GM12878 (cell line): ENCODE measurements around the gene MRPL2. TPM values are rescaled to one million over a fixed set of nuclear protein-coding genes. Genes with fewer than 3 reads are reported as not detected.
A peak's percentile ranks its signal among the peaks of the same experiment; 100 is the strongest.

ENCODE experiments used
- ATAC-seq: fragments of 200-7000 bp; cut with Tn5 transposase; 3 replicates; pipeline ENCODE4 v1.9.1; 2020; ENCODE audit warnings: mild to moderate bottlenecking, moderate library complexity
- BruUV-seq: library from RNA; stranded (reverse); fragments of 400-500 nt; replicated peaks from 2 replicates; lab custom pipeline; 2021; lab: Mats Ljungman, UMichigan
- CTCF ChIA-PET: fragments of 300-600 bp; sonication (Branson Sonifier 250); formaldehyde crosslinking; extraction: SDS; loops from one replicate; lab custom pipeline; 2021; ENCODE audit warnings: inconsistent platforms; lab: Yijun Ruan, JAX
- POLR2A ChIA-PET: fragments of 350-600 bp; formaldehyde crosslinking; extraction: SDS; loops from one replicate; lab custom pipeline; 2021; ENCODE audit warnings: inconsistent platforms; lab: Charles Lee
- RAD21 ChIA-PET: fragments of 300-600 bp; sonication (Branson Sonifier 250); formaldehyde crosslinking; loops from one replicate; lab custom pipeline; 2023; ENCODE audit warnings: antibody characterized with exemption; ENCODE audit not compliant: unreplicated experiment; lab: Charles Lee
- SMC1A ChIA-PET: fragments of 300-600 bp; sonication (Branson Sonifier 250); formaldehyde crosslinking; loops from one replicate; lab custom pipeline; 2023; ENCODE audit not compliant: unreplicated experiment, uncharacterized antibody; lab: Charles Lee
- DNase-seq: peaks from one replicate; pipeline ENCODE4 v3.0.0-alpha.2; 2011; ENCODE audit warnings: low read depth, low spot score
- FAIRE-seq: peaks from 3 replicates; lab custom pipeline; 2011; peaks lifted over from hg19 to GRCh38; lab: Jason Lieb, UNC
- H2AFZ ChIP-seq: 2 replicates; pipeline ENCODE4 v1.6.0; 2011; ENCODE audit warnings: low read depth, low read length, control low read depth; ENCODE audit not compliant: control insufficient read depth
- H3K27ac ChIP-seq: 2 replicates; pipeline ENCODE4 v1.5.1; 2011; ENCODE audit warnings: control low read depth; ENCODE audit not compliant: control insufficient read depth, insufficient read depth
- H3K27me3 ChIP-seq, 2 experiments: replicated peaks in 1 of 2; 2 replicates each; pipeline versions ENCODE4 v1.6.0 to v1.6.1; 2011; ENCODE audit warnings: low read length in 1 of 2; ENCODE audit not compliant: control insufficient read depth in 2 of 2, insufficient read depth in 2 of 2
- H3K36me3 ChIP-seq, 2 experiments: 2 replicates each; pipeline ENCODE4 v1.5.1; 2011; ENCODE audit warnings: low read length in 1 of 2; ENCODE audit not compliant: control insufficient read depth in 2 of 2, insufficient read depth in 2 of 2
- H3K4me1 ChIP-seq: 2 replicates; pipeline ENCODE4 v1.6.1; 2011; ENCODE audit warnings: mild to moderate bottlenecking, low read length, moderate library complexity, mixed read lengths; ENCODE audit not compliant: control insufficient read depth, insufficient read depth
- H3K4me2 ChIP-seq: 2 replicates; pipeline ENCODE4 v1.6.0; 2011; ENCODE audit warnings: control low read depth; ENCODE audit not compliant: control insufficient read depth, insufficient read depth
- H3K4me3 ChIP-seq: fragments of 200-600 bp; sonication (generic); 2 replicates; pipeline ENCODE4 v1.5.1; 2016
- H3K79me2 ChIP-seq: 2 replicates; pipeline ENCODE4 v1.6.0; 2011; ENCODE audit warnings: low read length; ENCODE audit not compliant: control insufficient read depth, insufficient read depth
- H3K9ac ChIP-seq: 2 replicates; pipeline ENCODE4 v1.8.0; 2011; ENCODE audit warnings: low read length, control low read depth, mixed read lengths; ENCODE audit not compliant: control insufficient read depth, insufficient read depth
- H3K9me3 ChIP-seq: replicated peaks from 3 replicates; pipeline ENCODE4 v1.5.1; 2011; ENCODE audit warnings: mild to moderate bottlenecking, low read length; ENCODE audit not compliant: control insufficient read depth, insufficient read depth
- H4K20me1 ChIP-seq: 2 replicates; pipeline ENCODE4 v1.6.0; 2011; ENCODE audit not compliant: control insufficient read depth, insufficient read depth
- BCL11A ChIP-seq: IDR thresholded peaks from 2 replicates; pipeline ENCODE4 v1.6.1; 2011; ENCODE audit warnings: low read depth, low read length
- IKZF1 ChIP-seq: fragments of 450-650 bp; conservative IDR thresholded peaks from 2 replicates; pipeline ENCODE4 v1.6.1; 2017; ENCODE audit warnings: antibody characterized with exemption, mild to moderate bottlenecking
- IKZF2 ChIP-seq, 2 experiments: fragments of 450-650 bp; IDR thresholded peaks; 2 replicates each; pipeline ENCODE4 v1.6.1; 2017; ENCODE audit warnings: mild to moderate bottlenecking in 2 of 2, moderate library complexity in 2 of 2
- LARP7 ChIP-seq: fragments of 450-650 bp; IDR thresholded peaks from 2 replicates; pipeline ENCODE4 v1.6.1; 2017; ENCODE audit warnings: mild to moderate bottlenecking
- SREBF2 ChIP-seq: IDR thresholded peaks from 2 replicates; pipeline ENCODE4 v1.6.1; 2012; ENCODE audit warnings: mild to moderate bottlenecking, low read length
- STAT3 ChIP-seq: IDR thresholded peaks from 2 replicates; pipeline ENCODE4 v1.6.1; 2011; ENCODE audit warnings: low read depth, low read length, improper control_type of control experiment
- WGBS: methylation state at CpG from one replicate; pipeline ENCODE4 v1.1.6; 2016; ENCODE audit warnings: low lambda C conversion rate; ENCODE audit not compliant: insufficient replicate concordance, insufficient coverage; ENCODE audit errors: missing lambda C conversion rate; 5-methylcytosine and 5-hydroxymethylcytosine counted together
- in situ Hi-C: fragments of 300-500 bp; cut with MboI; formaldehyde crosslinking; loops from 9 replicates; pipeline ENCODE4 v1.14.3; 2018; ENCODE audit warnings: mixed read lengths
- intact Hi-C: fragments of 100-400 bp; cut with micrococcal nuclease; formaldehyde crosslinking; loops from one replicate; pipeline ENCODE4 v1.14.2; 2022; ENCODE audit not compliant: unreplicated experiment
- polyA plus RNA-seq, 11 experiments: library from polyadenylated mRNA; depleted of rRNA in 4 of 11; unstranded in 6 of 11; stranded (reverse) in 5 of 11; fragments of >200 nt; fragmentation: Nextera tagmentation in 4 of 11; fragmentation: Illumina TruSeq in 1 of 11; extraction: Ambion mirVana in 4 of 11; extraction: Trizol in 1 of 11; gene quantifications; 1 replicate in 1 of 11; 2 replicates in 10 of 11; pipeline versions ENCODE4 v1.2.1 to v1.2.3, GENCODE V29; 2011 to 2016; ENCODE audit warnings: inconsistent platforms in 2 of 11, missing spikeins in 2 of 11, low read depth in 1 of 11
- total RNA-seq, 4 experiments: library from RNA; depleted of rRNA in 3 of 4; stranded (reverse); fragments of >200 nt in 3 of 4; fragmentation: Illumina TruSeq in 1 of 4; extraction: Trizol in 1 of 4; gene quantifications; 2 replicates each; pipeline versions ENCODE4 v1.2.1 to v1.2.3, GENCODE V29; 2013 to 2021
- TF ChIP-seq, protein P1 (sequence below): fragments of 450-650 bp; formaldehyde crosslinking; IDR thresholded peaks from 2 replicates; pipeline ENCODE4 v1.4.0; 2020; ENCODE audit warnings: mild to moderate bottlenecking, moderate library complexity
- TF ChIP-seq, protein P2 (sequence below): fragments of 450-650 bp; conservative IDR thresholded peaks from 2 replicates; pipeline ENCODE4 v1.6.1; 2017; ENCODE audit warnings: mild to moderate bottlenecking, moderate library complexity
- TF ChIP-seq, protein P3 (sequence below): fragments of 450-650 bp; IDR thresholded peaks from 2 replicates; pipeline ENCODE4 v1.6.1; 2017; ENCODE audit warnings: mild to moderate bottlenecking, moderate library complexity
- TF ChIP-seq, protein P4 (sequence below): fragments of 450-650 bp; IDR thresholded peaks from 2 replicates; pipeline ENCODE4 v1.6.1; 2016; ENCODE audit warnings: mild to moderate bottlenecking

The MRPL2 gene
- total and polyA plus RNA-seq, 10 of the 15 experiments (the other 5 are each of a cell fraction or from before 2014, with no cell fraction given), result 29.7 to 125 (median 50.2) TPM

DNA sequence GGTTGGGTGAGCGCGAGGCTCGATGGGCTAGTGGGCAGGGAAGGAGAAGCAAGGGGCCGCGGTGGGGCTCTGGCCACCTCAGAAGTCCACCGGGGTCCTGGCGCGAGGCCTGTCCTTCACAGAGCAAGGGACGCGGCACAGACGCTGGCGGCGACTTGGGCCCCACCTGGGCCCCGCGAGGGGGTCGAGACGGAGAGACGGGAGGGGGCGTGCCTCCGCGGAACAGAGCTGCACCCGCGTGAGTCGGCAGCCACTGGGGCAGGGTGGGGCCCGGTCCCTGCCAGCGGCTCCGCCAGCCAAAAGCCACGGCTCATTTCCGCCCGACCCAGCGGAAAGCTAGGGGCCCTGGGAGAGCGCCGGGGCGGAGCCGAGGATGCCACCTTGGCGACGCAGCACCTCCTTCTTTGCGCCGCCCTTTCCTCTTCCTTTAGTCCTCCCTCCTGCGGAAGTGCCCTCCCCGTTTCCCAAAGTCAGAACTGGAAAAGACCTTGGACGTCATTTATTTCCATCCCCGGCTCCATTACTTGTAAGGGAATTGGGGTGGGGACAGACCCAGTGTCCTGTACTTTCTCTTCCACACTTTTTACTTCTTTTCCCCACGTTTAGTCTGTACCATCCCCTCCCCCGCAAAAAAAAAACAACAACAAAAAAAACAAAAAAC, 5.6 kb downstream of the MRPL2 start, which contains the start of gene CUL7:
Gene CUL7 (minus strand): TSS at position 307 of the 661 bp plus-strand sequence. CDS start 1,063 bp downstream, outside the sequence.
- peak; percentile 73 for DNase-seq
- peak; percentile 100 for ATAC-seq
- peak within 1 kb of the TSS; percentile 93 for H3K27ac ChIP-seq
- H3K9me3 ChIP-seq, result no peaks in the 10 kb centered on the region
- H3K4me1 ChIP-seq, result peaks cover 14% of the 10 kb centered on the region
- WGBS, result under 1% methylated on average over 43 of the region's 45 CpGs
- H4K20me1 ChIP-seq, result no peaks in the 10 kb centered on the region
- peak within 1 kb of the TSS; percentile 91 for H3K4me3 ChIP-seq
- H3K36me3 ChIP-seq, result peaks cover 6 to 20% of the 10 kb centered on the region in 2 experiments
- peaks cover 30% of the 10 kb centered on the region for H3K79me2 ChIP-seq
- H3K4me2 ChIP-seq, result peak within 1 kb of the TSS; percentile 93
- ChIA-PET CTCF (interaction anchor here (0.5 to 1.7 kb wide), 8 partner anchors 16 to 125 kb away, joined by 3 to 5 read pairs (median 3); no protein-coding TSS in a partner anchor), SMC1A (interaction anchor here (0.7 to 1.5 kb wide), 7 partner anchors 32 to 174 kb away, joined by 3 to 5 read pairs (median 4); partner anchors contain the start of genes KLHDC3, MEA1, PEX6 and RPL7L1), POLR2A (interaction anchor here (0.6 to 2.9 kb wide), 14 partner anchors 16 to 1166 kb away, joined by 3 to 22 read pairs (median 4); partner anchors contain the start of genes CNPY3, KLHDC3, MEA1 and PPP2R5D), RAD21 (interaction anchor here (0.6 to 1.9 kb wide), 3 partner anchors 40 to 124 kb away, joined by 3 to 5 read pairs (median 4); partner anchors contain the start of genes CNPY3, KLHDC3 and MEA1)
- intact Hi-C loops, result no loop called here
- in situ Hi-C loops, result no loop called here
- FAIRE-seq, result peak; percentile 93
- no TSS peak for BruUV-seq
- peak within 1 kb of the TSS; percentile 98 for H3K9ac ChIP-seq
- no peaks in the 10 kb centered on the region for H3K27me3 ChIP-seq
- peak within 1 kb of the TSS; percentile 89 for H2AFZ ChIP-seq
- TF ChIP-seq, protein P1, sequence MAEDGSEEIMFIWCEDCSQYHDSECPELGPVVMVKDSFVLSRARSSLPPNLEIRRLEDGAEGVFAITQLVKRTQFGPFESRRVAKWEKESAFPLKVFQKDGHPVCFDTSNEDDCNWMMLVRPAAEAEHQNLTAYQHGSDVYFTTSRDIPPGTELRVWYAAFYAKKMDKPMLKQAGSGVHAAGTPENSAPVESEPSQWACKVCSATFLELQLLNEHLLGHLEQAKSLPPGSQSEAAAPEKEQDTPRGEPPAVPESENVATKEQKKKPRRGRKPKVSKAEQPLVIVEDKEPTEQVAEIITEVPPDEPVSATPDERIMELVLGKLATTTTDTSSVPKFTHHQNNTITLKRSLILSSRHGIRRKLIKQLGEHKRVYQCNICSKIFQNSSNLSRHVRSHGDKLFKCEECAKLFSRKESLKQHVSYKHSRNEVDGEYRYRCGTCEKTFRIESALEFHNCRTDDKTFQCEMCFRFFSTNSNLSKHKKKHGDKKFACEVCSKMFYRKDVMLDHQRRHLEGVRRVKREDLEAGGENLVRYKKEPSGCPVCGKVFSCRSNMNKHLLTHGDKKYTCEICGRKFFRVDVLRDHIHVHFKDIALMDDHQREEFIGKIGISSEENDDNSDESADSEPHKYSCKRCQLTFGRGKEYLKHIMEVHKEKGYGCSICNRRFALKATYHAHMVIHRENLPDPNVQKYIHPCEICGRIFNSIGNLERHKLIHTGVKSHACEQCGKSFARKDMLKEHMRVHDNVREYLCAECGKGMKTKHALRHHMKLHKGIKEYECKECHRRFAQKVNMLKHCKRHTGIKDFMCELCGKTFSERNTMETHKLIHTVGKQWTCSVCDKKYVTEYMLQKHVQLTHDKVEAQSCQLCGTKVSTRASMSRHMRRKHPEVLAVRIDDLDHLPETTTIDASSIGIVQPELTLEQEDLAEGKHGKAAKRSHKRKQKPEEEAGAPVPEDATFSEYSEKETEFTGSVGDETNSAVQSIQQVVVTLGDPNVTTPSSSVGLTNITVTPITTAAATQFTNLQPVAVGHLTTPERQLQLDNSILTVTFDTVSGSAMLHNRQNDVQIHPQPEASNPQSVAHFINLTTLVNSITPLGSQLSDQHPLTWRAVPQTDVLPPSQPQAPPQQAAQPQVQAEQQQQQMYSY (CRISPR knock-in tag), result no peak
- TF ChIP-seq LARP7 (peak; percentile 83; the same call in 1 of the 2 replicates), IKZF2 (IDR thresholded peaks at IDR 0.05) (peak; percentile 87 to 90), IKZF1 (peak; percentile 93), SREBF2 (no peak), STAT3 (no peak), BCL11A (no peak)
- TF ChIP-seq, protein P2, sequence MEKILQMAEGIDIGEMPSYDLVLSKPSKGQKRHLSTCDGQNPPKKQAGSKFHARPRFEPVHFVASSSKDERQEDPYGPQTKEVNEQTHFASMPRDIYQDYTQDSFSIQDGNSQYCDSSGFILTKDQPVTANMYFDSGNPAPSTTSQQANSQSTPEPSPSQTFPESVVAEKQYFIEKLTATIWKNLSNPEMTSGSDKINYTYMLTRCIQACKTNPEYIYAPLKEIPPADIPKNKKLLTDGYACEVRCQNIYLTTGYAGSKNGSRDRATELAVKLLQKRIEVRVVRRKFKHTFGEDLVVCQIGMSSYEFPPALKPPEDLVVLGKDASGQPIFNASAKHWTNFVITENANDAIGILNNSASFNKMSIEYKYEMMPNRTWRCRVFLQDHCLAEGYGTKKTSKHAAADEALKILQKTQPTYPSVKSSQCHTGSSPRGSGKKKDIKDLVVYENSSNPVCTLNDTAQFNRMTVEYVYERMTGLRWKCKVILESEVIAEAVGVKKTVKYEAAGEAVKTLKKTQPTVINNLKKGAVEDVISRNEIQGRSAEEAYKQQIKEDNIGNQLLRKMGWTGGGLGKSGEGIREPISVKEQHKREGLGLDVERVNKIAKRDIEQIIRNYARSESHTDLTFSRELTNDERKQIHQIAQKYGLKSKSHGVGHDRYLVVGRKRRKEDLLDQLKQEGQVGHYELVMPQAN, result peak; percentile 92
- TF ChIP-seq, protein P3, sequence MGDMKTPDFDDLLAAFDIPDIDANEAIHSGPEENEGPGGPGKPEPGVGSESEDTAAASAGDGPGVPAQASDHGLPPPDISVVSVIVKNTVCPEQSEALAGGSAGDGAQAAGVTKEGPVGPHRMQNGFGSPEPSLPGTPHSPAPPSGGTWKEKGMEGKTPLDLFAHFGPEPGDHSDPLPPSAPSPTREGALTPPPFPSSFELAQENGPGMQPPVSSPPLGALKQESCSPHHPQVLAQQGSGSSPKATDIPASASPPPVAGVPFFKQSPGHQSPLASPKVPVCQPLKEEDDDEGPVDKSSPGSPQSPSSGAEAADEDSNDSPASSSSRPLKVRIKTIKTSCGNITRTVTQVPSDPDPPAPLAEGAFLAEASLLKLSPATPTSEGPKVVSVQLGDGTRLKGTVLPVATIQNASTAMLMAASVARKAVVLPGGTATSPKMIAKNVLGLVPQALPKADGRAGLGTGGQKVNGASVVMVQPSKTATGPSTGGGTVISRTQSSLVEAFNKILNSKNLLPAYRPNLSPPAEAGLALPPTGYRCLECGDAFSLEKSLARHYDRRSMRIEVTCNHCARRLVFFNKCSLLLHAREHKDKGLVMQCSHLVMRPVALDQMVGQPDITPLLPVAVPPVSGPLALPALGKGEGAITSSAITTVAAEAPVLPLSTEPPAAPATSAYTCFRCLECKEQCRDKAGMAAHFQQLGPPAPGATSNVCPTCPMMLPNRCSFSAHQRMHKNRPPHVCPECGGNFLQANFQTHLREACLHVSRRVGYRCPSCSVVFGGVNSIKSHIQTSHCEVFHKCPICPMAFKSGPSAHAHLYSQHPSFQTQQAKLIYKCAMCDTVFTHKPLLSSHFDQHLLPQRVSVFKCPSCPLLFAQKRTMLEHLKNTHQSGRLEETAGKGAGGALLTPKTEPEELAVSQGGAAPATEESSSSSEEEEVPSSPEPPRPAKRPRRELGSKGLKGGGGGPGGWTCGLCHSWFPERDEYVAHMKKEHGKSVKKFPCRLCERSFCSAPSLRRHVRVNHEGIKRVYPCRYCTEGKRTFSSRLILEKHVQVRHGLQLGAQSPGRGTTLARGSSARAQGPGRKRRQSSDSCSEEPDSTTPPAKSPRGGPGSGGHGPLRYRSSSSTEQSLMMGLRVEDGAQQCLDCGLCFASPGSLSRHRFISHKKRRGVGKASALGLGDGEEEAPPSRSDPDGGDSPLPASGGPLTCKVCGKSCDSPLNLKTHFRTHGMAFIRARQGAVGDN, result peak; percentile 74
- TF ChIP-seq, protein P4, sequence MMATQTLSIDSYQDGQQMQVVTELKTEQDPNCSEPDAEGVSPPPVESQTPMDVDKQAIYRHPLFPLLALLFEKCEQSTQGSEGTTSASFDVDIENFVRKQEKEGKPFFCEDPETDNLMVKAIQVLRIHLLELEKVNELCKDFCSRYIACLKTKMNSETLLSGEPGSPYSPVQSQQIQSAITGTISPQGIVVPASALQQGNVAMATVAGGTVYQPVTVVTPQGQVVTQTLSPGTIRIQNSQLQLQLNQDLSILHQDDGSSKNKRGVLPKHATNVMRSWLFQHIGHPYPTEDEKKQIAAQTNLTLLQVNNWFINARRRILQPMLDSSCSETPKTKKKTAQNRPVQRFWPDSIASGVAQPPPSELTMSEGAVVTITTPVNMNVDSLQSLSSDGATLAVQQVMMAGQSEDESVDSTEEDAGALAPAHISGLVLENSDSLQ, result 0 out of 2 replicates have a peak, but pooled peaks have one; percentile 9
